Right atrium auricular region (tissue), 2 donors: Measurements from ENCODE around the gene HAUS1. TPM values are rescaled to one million over a fixed set of nuclear protein-coding genes. Genes with fewer than 3 reads are reported as not detected.
"Not testable (repeated sequence)": the region's sequence is repeated elsewhere in the genome, so short reads cannot be mapped to it uniquely, and the experiment has no call there.

Experiments
- DNase-seq: peaks from one replicate; pipeline ENCODE4 v3.0.0-alpha.2; 2019; ENCODE audit warnings: low spot score
- H3K27ac ChIP-seq, 2 donors: fragments of 200-600 bp; sonication (generic); 1 replicate in 1 of 2; 2 replicates in 1 of 2; pipeline ENCODE4 v1.5.1; 2016 to 2019
- H3K27me3 ChIP-seq, 2 donors: fragments of 200-600 bp; sonication (generic); one replicate each; pipeline versions ENCODE4 v1.5.1 to v1.6.0; 2017 to 2019
- H3K36me3 ChIP-seq: fragments of 200-600 bp; sonication (generic); one replicate; pipeline ENCODE4 v1.5.1; 2016
- H3K4me1 ChIP-seq, 2 donors: fragments of 200-600 bp; sonication (generic); one replicate each; pipeline versions ENCODE4 v1.5.1 to v1.6.0; 2017 to 2019
- H3K4me3 ChIP-seq, 2 donors: fragments of 200-600 bp; sonication (generic); 1 replicate in 1 of 2; 2 replicates in 1 of 2; pipeline ENCODE4 v1.5.1; 2017 to 2019; ENCODE audit warnings: mild to moderate bottlenecking in 1 of 2, moderate library complexity in 1 of 2
- H3K9me3 ChIP-seq, 2 donors: fragments of 200-600 bp; sonication (generic); one replicate each; pipeline ENCODE4 v1.5.1; 2019
- total RNA-seq, 2 donors: library from RNA; depleted of rRNA; stranded (reverse); fragments of >200 nt; gene quantifications; one replicate each; pipeline ENCODE4 v1.1.0, GENCODE V29; 2016
- TF ChIP-seq, protein P1 (sequence below), 2 donors: fragments of 200-600 bp; sonication (generic); IDR thresholded peaks; one replicate each; pipeline ENCODE4 v1.5.1; 2019; ENCODE audit warnings: antibody characterized with exemption in 2 of 2

HAUS1 gene
- total RNA-seq, 2 donors from 2014 or later, result 12.5 to 16.8 TPM

GRCh38 chr18:46079336-46079735, 24.8 kb upstream of the HAUS1 start:
- Histone ChIP-seq H3K36me3 (peaks cover 67% of the 10 kb centered on the region), H3K9me3 (no peaks in the 10 kb centered on the region), H3K4me3 (no peak overlapping the region), H3K27ac (no peak overlapping the region), H3K4me1 (peaks cover 0 to 7% of the 10 kb centered on the region in 2 donors), H3K27me3 (no peaks in the 10 kb centered on the region)
- peak; percentile 9 for DNase-seq
- TF ChIP-seq, protein P1, sequence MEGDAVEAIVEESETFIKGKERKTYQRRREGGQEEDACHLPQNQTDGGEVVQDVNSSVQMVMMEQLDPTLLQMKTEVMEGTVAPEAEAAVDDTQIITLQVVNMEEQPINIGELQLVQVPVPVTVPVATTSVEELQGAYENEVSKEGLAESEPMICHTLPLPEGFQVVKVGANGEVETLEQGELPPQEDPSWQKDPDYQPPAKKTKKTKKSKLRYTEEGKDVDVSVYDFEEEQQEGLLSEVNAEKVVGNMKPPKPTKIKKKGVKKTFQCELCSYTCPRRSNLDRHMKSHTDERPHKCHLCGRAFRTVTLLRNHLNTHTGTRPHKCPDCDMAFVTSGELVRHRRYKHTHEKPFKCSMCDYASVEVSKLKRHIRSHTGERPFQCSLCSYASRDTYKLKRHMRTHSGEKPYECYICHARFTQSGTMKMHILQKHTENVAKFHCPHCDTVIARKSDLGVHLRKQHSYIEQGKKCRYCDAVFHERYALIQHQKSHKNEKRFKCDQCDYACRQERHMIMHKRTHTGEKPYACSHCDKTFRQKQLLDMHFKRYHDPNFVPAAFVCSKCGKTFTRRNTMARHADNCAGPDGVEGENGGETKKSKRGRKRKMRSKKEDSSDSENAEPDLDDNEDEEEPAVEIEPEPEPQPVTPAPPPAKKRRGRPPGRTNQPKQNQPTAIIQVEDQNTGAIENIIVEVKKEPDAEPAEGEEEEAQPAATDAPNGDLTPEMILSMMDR (IDR thresholded peaks at IDR 0.05), result no peak

DNA sequence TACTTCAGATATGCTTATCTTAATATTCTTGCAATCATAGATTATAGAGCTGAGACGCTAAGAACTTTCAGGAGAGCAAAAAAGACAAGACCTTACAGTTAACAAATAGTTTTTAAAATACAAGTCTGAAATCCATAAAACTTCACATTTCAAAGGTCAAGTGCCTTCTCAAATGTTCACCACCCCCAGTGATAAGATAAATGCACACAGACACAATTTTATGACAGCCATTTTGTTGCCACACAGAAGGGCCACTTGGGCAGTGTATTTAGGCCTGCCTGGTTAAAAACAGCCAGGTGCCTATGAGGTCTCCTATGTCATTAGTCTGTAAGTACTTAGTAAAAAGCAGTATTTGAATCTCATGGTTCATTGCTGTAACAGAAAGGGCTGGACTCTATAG, 24.0 kb upstream of the HAUS1 start:
- TF ChIP-seq, protein P1 (IDR thresholded peaks at IDR 0.05), result no peak
- no peaks in the 10 kb centered on the region for H3K9me3 ChIP-seq
- no peak for DNase-seq
- H3K4me3 ChIP-seq, result no peak overlapping the region
- no peak overlapping the region for H3K27ac ChIP-seq
- H3K27me3 ChIP-seq, result no peaks in the 10 kb centered on the region
- H3K4me1 ChIP-seq, result peaks cover 0 to 7% of the 10 kb centered on the region in 2 donors
- peaks cover 75% of the 10 kb centered on the region for H3K36me3 ChIP-seq

DNA sequence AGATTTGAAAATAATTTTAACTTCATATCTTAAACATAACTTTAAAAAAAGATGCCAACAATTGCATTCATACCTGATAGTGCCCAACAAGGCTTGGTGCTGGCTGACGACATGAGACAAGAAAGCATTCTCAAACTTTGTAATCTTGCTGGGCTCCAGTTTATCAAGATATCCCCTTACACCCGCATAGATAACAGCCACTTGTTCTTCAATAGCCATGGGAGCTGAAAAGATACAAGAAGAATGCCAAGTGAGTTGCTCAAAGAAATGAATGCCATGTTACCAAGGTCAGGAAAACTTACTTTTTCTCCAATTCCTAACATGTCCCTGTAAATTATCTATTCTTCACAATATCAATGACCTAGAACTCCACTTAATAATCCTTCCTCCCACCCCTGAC, 19.8 kb upstream of the HAUS1 start:
- H3K4me3 ChIP-seq, result no peak overlapping the region
- TF ChIP-seq, protein P1 (IDR thresholded peaks at IDR 0.05), result no peak
- H3K36me3 ChIP-seq, result peaks cover 97% of the 10 kb centered on the region
- no peaks in the 10 kb centered on the region for H3K9me3 ChIP-seq
- no peak overlapping the region for H3K27ac ChIP-seq
- peaks cover 0 to 14% of the 10 kb centered on the region in 2 donors for H3K4me1 ChIP-seq
- H3K27me3 ChIP-seq, result no peaks in the 10 kb centered on the region
- no peak for DNase-seq

GRCh38 chr18:46088501-46088900, 15.7 kb upstream of the HAUS1 start:
- H3K27me3 ChIP-seq, H3K27ac ChIP-seq, H3K4me3 ChIP-seq, H3K9me3 ChIP-seq, DNase-seq: not testable (repeated sequence)
- Histone ChIP-seq H3K36me3 (peaks cover 100% of the 10 kb centered on the region), H3K4me1 (peaks cover 0 to 28% of the 10 kb centered on the region in 2 donors)

DNA sequence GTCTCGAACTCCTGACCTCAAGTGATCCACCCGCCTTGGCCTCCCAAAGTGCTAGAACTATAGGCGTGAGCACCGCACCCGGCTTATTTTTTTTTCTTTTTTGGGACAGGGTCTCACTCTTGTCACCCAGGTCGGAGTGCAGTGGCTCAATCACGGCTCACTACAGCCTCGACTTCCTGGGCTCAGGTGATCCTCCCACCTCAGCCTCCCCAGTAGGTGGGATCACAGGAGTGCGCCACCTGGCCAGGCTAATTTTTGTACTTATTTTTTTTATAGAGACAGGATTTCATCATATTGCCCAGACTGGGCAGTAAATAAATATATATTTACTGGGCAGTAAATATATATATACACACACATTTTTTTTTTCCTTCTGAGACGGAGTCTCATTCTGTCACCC, 8.7 kb upstream of the HAUS1 start:
- Histone ChIP-seq H3K27me3 (no peaks in the 10 kb centered on the region), H3K9me3 (no peaks in the 10 kb centered on the region), H3K36me3 (peaks cover 51% of the 10 kb centered on the region), H3K27ac (peak overlapping the region in 1 of 2 donors; percentile 97), H3K4me1 (peaks cover 0 to 55% of the 10 kb centered on the region in 2 donors), H3K4me3 (peak overlapping the region; percentile 89 to 100)
- no peak for DNase-seq
- TF ChIP-seq, protein P1 (IDR thresholded peaks at IDR 0.05), result no peak

- Histone ChIP-seq H3K27ac (peak overlapping the region; percentile 97), H3K36me3 (peaks cover 38% of the 10 kb centered on the region), H3K9me3 (no peaks in the 10 kb centered on the region), H3K27me3 (no peaks in the 10 kb centered on the region), H3K4me1 (peaks cover 0 to 48% of the 10 kb centered on the region in 2 donors), H3K4me3 (peak overlapping the region; percentile 89 to 100)
- TF ChIP-seq, protein P1 (IDR thresholded peaks at IDR 0.05), result no peak
- no peak for DNase-seq
Measured at GRCh38 chr18:46096651-46097300, 7.4 kb upstream of the HAUS1 start.
